ENCODE results near the gene WDCP. TPM values are rescaled to one million over a fixed set of nuclear protein-coding genes. Genes with fewer than 3 reads are reported as not detected.

Gene WDCP
- total and polyA plus RNA-seq, 10 of the 15 experiments (the other 5 are each of a cell fraction or from before 2014, with no cell fraction given) = 5.5 to 21.3 (median 13.2) TPM

DNA sequence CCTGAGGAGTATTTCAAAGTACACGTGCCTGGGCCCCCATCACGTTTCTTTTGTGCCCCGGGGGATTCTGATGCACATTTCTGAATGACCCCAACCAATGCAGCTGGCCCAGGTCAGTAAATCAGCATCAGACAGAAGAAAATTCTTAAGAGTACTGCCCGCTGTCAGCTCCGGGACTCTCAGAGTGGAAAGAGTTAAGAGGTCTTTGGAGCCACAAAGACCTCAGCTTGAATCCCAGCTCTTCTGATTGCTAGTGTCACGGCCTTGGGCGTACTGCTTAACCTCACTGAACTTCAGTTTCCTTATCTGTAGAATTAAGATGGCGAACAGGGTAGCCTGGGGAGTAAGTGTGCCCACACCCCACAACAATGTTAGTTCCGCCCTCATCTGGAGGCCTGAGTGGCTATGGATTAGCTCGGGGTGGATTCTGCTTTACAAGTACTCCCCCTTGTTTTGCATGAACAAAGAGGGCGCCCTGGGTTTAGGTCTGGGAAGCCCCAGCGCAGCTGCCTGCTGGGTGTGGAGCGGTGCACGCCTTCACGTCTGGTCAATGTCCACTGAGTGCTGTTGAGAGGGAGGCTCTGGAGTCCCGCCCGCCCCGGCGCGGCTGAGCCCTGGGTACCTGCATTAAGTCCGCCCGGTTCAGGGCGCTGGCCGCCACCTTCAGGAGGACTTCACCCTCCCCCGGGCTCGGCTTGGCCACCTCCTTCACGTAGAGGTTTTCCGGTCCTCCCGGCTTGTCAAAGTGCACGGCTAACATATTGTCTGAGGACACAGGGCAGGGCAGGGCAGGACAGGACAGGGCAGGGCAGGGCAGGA is 36.6 kb upstream of the WDCP start (continued):
- TF ChIP-seq, protein P1, sequence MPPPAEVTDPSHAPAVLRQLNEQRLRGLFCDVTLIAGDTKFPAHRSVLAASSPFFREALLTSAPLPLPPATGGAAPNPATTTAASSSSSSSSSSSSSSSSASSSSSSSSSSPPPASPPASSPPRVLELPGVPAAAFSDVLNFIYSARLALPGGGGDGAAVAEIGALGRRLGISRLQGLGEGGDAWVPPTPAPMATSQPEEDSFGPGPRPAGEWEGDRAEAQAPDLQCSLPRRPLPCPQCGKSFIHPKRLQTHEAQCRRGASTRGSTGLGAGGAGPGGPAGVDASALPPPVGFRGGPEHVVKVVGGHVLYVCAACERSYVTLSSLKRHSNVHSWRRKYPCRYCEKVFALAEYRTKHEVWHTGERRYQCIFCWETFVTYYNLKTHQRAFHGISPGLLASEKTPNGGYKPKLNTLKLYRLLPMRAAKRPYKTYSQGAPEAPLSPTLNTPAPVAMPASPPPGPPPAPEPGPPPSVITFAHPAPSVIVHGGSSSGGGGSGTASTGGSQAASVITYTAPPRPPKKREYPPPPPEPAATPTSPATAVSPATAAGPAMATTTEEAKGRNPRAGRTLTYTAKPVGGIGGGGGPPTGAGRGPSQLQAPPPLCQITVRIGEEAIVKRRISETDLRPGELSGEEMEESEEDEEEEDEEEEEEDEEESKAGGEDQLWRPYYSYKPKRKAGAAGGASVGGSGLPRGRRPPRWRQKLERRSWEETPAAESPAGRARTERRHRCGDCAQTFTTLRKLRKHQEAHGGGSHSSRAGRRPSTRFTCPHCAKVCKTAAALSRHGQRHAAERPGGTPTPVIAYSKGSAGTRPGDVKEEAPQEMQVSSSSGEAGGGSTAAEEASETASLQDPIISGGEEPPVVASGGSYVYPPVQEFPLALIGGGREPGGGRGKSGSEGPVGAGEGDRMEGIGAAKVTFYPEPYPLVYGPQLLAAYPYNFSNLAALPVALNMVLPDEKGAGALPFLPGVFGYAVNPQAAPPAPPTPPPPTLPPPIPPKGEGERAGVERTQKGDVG (CRISPR knock-in tag; IDR thresholded peaks at IDR 0.05) = no peak
- TF ChIP-seq GATAD2B (conservative IDR thresholded peaks at IDR 0.05; ENCODE audit: low read depth) (no peak), LARP7 (IDR thresholded peaks at IDR 0.05) (no peak), CREM (IDR thresholded peaks at IDR 0.05; ENCODE audit: low read depth) (no peak; the same call in 1 of the 2 replicates), RAD51 (IDR thresholded peaks at IDR 0.05) (no peak), SIN3A (IDR thresholded peaks at IDR 0.05; ENCODE audit: low read depth, low read length) (peak; percentile 76), YBX1 (IDR thresholded peaks at IDR 0.05) (no peak), EGR1 (IDR thresholded peaks at IDR 0.05; ENCODE audit: borderline replicate concordance in 1 of 2, low read depth in 2 of 2, low read length in 2 of 2) (no peak), RBBP5 (conservative IDR thresholded peaks at IDR 0.05) (no peak), BCL3 (IDR thresholded peaks at IDR 0.05; ENCODE audit: borderline replicate concordance, insufficient read depth, low read depth, low read length, poor library complexity, severe bottlenecking) (no peak), MYC (IDR thresholded peaks at IDR 0.05; ENCODE audit: insufficient read depth, insufficient read length, insufficient replicate concordance, low read length, severe bottlenecking) (no peak), TAF1 (IDR thresholded peaks at IDR 0.05; ENCODE audit: borderline replicate concordance, low read depth, low read length) (peak; percentile 62; the same call in 1 of the 2 replicates), CTCF (IDR thresholded peaks at IDR 0.05 in 2 of 3, conservative IDR thresholded peaks at IDR 0.05 in 1 of 3; ENCODE audit: control insufficient read depth in 2 of 3, extremely low read depth in 1 of 3, insufficient read depth in 1 of 3, low read depth in 3 of 3, low read length in 3 of 3) (no peak)
- TF ChIP-seq, protein P2, sequence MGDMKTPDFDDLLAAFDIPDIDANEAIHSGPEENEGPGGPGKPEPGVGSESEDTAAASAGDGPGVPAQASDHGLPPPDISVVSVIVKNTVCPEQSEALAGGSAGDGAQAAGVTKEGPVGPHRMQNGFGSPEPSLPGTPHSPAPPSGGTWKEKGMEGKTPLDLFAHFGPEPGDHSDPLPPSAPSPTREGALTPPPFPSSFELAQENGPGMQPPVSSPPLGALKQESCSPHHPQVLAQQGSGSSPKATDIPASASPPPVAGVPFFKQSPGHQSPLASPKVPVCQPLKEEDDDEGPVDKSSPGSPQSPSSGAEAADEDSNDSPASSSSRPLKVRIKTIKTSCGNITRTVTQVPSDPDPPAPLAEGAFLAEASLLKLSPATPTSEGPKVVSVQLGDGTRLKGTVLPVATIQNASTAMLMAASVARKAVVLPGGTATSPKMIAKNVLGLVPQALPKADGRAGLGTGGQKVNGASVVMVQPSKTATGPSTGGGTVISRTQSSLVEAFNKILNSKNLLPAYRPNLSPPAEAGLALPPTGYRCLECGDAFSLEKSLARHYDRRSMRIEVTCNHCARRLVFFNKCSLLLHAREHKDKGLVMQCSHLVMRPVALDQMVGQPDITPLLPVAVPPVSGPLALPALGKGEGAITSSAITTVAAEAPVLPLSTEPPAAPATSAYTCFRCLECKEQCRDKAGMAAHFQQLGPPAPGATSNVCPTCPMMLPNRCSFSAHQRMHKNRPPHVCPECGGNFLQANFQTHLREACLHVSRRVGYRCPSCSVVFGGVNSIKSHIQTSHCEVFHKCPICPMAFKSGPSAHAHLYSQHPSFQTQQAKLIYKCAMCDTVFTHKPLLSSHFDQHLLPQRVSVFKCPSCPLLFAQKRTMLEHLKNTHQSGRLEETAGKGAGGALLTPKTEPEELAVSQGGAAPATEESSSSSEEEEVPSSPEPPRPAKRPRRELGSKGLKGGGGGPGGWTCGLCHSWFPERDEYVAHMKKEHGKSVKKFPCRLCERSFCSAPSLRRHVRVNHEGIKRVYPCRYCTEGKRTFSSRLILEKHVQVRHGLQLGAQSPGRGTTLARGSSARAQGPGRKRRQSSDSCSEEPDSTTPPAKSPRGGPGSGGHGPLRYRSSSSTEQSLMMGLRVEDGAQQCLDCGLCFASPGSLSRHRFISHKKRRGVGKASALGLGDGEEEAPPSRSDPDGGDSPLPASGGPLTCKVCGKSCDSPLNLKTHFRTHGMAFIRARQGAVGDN (IDR thresholded peaks at IDR 0.05) = peak; percentile 51; the same call in 1 of the 2 replicates

Measured in GM12878 (cell line).